NCI-H446 treated with DMSO at 0.1 percent for 48 hours (cell line): Measurements from ENCODE around the gene AFG1L.

Experiments
- DNase-seq: peaks from one replicate; lab custom pipeline; 2025; lab: John Stamatoyannopoulos, UW

The AFG1L gene

DNA sequence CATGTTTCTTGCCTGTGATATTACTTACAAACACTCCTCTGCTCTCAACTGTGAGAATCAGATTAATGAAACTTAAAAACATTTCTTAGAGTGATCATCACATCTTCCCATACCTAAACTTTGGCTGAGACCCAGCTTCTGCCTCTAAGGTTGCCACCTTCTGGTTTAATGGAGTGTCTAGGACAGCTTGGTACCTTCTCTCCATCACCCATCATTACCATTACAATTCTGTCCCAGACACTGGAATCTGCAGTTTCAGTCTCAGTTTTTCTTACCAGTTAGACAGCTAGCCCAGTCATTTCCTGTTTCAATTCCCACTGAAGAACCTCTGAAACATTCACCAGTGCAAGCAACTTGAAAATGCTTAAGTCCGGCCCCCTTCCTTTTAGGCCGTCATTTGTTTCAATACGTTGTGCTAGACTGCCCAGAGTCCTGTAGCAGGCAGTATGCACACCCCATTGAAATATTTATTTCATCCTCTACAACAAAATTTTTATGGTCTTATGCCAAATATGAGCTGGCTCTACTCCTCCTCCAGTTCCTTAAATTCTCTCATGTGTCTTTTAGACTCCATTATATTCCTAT, 158.8 kb downstream of the AFG1L start:
- no peak for DNase-seq

DNA sequence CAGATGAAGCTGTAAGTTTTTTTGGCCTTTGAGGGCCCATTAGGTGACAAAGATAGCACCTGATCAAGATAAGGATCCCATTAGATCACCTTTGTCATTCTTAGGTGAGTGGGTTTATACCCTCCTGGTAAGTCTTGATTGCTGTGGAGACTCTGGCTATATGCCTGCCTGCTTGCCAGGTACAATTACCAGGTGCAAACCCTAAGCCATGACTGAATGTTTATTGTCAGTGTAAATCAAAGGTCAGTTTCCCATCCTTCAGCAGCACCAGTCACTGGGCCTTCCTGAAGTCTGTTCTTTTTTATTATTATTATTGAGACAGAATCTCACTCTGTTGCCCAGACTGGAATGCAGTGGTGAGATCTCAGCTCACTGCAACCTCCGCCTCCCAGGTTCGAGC, 159.5 kb downstream of the AFG1L start:
- no peak for DNase-seq

DNA sequence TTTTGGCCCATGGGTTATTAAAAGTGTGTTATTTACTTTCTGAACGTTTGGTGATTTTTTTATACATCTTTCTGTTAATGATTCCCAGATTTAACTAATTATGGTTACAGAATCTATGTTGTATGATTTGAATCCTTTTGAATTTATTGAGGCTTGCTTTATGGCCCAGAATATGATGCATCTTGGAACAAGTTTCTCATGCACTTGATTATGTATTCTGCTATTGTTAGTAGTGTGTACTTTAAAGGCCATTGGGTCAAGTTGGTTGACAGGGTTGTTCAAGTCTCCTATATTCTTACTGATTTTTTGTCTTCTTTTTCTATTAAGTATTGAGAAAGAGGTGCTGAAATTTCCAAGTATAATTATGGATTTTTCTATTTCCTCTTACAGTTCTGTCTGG, 160.8 kb downstream of the AFG1L start:
- no peak for DNase-seq

DNA sequence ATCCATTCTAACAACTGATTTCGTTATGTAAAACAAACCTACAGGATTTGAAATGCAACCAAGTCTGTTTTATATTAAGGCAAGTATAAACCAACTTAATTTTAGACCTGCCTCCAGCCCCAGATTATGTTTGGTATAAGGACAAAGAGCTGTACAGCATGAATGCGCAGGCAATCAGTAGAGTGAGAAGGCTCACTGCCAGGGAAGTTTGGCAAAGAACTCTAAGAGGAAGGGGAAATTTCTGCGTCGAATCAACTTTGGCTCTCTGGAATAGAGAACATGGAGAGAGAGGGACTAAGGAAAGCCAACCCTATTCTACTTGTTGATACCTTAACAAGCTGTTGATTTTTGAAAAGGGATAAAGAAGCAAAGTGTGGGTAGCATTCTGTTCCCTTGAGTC, 168.9 kb downstream of the AFG1L start:
- peak; percentile 15 for DNase-seq

DNA sequence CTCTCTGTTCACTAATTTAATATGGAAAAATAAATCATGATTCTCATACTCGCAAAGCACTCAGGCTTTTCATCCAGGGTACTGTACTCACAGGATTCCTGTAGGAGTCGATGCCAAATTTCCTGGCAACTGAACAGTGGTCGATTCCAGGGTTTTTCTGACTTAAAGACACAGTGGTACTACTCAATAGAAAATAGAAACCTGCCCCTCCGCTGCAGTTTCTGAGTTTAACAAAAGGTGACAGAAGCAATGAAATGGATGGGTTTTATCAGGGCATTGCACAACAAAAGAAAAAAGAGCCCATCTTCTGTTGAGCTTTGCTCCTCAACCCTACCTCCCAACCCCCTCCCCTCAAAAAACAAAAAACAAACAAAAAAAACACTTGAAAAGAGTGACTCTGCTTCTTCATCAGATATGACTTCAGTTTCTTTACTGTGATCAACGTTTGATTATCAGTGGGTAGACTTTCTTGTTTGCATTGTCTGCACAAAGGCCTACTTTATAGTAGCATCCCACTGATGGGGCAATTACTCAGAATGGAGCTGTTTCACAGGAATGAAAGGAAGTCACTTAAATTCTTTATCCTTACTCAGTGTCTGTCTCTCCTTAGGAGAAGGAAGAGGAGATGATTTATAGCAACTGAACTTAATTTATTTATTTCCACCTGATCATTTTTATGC, 169.7 kb downstream of the AFG1L start:
- peak; percentile 1 for DNase-seq

DNA sequence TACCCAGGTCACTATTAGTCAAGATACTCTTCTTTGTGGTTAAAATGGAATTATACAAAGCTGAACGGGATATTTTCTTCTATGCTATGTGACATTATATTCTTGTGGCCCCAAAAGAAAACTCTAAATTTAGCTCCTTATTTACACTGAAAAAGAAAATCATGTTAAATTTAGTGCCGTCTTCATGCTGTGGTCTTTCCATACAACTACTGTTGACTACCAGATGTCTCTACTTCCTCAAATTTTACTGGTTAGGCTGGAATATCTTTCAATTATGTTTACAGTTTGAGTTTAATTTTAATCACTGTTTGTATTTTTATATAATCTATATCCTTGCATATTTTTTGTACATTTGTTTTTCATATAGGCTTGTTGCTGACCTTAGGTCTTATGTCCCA, 170.2 kb downstream of the AFG1L start:
- DNase-seq, result no peak

DNA sequence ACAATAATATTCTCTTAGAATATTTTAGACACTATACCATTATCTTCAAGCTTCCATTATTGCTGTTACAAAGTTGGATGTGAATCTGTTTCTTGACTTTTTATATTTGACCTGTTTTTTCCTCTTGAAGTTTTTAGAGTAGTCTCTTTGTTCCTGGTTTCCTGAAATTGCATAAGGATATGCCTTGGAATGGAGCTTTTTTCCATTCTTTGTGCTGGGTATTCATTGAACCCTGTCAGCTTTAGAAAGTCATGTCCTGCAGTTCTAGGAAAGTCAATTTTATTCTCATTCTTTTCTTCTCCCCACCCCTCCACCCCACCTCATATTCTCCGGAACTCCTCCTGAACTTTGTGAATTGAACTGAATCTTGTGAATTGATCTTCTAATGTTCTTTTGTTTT, 173.5 kb downstream of the AFG1L start:
- DNase-seq, result no peak

DNA sequence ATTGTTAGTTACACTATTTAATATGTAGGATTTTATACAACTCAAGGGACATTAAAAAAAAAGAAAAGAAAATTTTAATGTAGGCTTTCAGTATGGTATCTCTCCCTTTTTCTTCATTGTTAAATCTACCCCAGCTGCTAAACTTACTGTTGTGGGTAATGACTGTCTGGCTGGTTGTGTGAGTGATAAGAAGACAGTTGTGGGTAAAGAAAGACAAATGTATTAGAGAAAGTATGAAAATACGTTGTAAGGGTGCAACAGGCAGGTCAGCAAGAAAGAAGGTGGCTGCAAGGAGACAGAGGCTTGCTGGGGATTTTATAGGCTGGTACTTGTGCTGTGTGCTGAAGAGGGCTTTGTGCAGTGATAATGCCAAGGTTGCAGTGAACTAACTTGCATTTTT, 174.5 kb downstream of the AFG1L start:
- DNase-seq, result no peak

DNA sequence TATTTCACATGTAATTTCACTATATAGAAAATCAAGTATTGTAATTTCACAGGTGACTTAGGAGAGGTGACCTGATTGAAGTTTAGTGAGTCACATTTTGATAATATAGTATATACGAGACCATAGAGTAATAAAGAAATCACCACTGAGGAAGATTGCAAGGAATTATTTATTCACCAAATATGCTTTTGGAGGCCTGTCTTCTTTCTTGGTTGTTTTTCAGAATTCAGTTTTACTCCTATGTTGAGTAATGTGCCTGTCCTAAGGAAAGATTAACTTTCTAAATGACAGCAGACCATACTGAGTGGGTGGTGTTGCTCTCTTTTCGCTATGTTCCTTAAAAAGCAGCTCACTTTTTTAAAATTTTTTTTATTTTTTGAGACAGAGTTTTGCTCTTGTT, 178.3 kb downstream of the AFG1L start:
- no peak for DNase-seq

DNA sequence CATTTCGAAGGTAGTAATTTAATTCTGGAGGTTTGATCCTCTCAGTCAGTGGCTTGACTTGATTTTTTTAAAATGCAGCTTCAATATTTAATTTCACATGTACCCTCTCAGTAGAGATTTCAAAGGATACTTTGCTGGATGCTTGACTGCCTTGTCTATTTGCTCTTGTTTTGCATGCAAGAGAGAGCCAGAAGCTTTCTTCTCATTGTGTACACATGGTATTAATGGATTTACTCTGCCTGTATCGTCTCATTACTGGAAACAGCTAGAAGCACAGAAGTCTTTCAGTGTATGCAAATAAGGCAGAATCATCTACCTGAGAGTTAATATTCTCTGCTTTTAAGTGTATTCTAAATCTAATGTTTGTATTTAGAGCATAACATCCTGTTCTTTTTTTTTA, 181.5 kb downstream of the AFG1L start:
- DNase-seq, result no peak

DNA sequence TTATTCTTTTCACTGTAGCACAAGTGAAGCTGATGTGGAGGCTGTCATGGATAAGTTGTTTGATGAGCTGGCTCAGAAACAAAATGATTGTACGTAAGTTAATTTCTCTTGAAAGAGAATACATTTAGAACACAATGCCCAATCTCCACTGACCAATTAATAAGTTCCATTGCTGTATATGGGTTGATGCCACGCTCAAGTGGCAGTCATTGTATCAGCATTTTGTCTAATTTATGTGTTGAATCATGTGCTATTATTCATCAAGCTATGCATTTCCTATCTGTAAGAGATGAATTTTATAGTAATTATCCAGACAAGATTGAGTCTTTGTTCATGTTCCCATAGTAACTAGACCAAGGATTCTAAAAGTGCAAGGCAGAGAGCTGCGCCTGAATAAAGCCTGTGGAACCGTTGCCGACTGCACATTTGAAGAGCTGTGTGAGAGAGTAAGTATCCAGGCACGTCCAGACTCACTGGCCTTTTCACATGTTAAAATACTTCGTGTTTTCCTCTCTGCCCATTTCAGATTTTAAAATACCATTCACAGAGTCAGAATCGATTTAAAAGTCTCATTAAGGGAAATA, 182.1 kb downstream of the AFG1L start:
- DNase-seq, result no peak

DNA sequence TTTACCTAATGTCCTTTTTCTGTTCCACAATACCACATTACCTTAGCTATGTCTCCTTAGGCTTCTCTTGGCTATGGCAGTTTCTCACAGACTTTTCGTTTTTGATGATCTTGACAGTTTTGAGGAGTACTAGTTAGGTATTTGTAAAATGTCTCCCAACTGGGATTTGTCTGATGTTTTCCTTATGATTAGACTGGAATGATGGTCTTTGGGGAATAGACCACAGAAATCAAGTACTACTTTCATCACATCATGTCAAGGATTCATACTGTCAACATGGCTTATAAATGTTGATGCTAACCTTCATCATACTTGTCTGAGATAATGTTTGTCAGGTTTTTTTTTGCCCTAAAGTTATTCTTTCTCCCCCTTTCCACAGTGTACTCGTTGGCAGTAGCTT, 187.7 kb downstream of the AFG1L start:
- no peak for DNase-seq

DNA sequence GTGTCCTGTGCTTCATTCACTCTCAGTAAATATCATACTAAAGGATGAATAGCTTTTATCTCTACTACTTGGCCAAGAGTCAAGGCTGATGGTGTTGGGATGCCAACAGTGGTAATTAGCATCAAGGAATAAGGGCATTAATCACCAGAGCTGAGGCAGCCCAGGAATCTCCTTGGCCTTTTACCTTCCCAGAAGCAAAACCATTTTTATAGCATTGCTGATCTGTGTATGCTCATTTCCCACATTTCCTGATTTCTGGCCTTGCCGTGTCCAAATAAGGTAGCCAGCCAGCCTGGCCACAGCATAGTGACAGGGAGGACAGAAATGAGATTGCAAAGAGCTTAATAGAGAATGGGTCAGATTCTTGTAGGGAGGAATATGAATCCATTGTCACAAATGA, 189.2 kb downstream of the AFG1L start:
- no peak for DNase-seq

DNA sequence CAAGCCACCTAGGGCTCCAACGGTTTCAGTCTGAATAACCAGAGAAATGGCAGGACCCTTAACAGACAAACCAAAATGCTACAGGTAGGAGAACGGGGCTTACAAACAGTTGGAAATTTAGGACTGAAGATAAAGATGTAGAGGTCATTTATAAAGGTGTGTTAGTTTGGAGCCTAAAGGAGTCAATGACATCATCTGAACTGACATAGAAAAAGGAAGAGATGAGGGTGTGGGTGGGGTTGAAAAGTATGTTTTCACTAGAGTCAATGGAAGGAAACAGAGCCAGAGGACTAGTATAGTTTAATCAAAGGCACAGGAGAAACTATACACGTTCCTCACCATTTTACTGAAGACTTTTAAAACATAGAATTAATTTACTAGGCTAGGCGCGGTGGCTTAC, 194.8 kb downstream of the AFG1L start:
- DNase-seq, result no peak

DNA sequence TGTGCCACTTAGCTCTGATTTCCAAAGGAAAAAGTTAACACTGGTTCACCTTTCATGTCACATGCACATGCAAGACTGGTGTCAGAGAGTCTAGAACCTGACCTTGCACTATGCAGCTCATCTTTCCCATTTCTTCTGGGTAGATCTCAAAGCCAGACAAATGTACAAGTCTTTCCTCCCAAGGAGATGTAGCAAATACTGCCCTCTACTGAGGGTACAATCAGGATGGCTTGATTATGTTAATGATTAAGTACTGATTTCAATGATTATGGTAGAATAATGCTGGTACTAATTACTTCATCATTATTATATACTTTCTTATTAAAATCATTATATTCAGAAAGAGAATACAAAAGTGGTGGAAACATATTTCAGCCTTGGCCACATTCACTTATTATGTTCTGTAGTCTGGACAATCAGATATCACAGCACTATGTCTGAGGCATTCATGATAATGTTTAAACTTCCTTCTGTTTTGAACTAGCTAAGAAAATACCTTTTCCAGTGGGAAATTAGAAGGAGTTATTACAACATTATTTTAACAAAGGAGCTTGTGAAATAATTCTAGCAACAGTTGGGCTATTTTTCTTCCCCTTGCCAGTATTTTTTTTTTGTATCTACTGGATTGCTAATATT, 197.4 kb downstream of the AFG1L start:
- no peak for DNase-seq

DNA sequence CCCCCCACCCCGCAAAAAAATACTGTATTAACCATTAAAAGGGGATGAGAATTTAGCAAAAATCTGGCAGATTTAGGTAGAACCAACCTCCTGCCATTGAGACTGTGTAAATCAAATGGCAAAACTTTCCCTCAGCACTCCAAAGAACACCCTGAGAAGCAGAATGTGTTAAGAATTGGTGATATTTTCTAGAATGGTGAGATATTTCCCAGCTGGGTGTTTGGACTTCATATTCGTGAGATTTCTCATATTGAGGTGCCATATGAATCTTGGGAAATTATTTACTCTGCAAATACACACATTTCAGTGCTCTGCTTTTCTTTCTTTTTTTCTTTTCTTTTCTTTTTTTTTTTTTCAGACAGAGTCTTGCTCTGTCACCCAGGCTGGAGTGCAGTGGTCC, 199.6 kb downstream of the AFG1L start:
- no peak for DNase-seq

DNA sequence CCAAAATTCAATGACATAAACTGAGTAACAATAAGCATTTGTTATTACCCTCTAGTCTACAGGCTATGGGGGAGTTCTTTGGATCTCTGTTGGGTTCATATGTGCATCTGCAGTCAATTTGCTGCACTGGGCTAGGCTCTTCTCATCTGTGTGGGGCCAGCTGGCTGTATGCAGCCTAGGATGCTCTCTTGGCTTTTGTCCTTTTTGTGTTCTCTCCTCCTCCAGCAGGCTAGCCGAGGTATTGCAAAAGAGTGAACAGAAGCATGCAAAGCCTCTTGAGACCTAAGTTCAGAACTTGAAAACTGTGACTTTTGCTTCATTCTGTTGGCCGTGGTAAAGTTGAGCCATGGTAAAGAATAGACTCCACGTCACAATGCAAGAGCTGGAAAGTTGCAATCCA, 203.0 kb downstream of the AFG1L start:
- DNase-seq, result no peak

DNA sequence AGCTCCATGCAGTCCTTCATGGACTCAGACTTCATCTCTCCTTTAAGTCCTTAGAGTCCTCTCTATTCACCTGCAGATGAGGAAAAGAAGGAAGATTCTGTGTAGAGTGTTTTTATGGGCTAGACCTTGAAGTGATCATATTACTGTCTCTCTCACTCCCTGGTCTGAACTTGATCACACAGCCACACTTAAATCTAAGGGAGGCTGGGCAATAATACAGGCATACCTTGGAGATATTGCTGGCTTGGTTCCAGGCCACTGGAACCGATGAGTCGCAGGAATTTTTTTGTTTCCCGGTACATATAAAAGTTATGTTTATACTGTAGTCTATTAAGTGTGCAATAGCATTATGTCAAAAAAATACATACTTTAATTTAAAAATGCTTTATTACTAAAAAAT, 206.7 kb downstream of the AFG1L start:
- no peak for DNase-seq

DNA sequence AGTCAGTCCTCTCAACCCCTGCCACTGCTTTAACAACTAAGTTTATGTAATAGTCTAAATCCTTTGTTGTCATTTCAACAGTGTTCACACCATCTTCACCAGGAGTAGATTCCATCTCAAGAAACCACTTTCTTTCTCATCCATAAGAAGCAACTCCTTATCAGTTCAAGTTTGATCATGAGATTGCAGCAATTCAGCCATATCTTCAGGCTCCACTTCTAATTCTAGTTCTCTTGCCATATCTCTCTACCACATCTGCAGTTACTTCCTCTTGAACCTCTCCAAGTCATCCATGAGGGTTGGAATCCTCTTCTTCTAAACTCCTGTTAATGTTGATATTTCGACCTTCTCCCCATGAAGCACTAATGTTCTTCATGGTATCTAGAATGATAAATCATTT, 208.0 kb downstream of the AFG1L start:
- DNase-seq, result no peak

DNA sequence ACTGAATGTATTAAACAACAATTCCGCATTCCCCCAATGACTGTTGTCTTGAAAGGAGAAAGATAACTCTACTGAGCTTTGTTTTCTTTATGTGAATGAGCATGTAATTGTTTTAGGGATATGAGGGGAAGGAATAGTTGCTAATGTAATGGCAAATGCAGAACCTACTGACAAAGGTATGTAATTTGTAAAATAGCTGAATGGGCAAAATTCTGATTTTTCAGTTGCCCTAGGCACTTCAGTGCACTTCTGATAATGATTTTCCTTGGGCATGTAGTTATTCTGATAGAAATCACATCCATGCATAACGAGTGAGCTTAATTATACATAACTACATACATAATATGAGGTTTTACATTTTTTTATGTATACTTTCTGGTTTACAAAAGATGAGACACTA, 212.5 kb downstream of the AFG1L start:
- DNase-seq, result no peak

DNA sequence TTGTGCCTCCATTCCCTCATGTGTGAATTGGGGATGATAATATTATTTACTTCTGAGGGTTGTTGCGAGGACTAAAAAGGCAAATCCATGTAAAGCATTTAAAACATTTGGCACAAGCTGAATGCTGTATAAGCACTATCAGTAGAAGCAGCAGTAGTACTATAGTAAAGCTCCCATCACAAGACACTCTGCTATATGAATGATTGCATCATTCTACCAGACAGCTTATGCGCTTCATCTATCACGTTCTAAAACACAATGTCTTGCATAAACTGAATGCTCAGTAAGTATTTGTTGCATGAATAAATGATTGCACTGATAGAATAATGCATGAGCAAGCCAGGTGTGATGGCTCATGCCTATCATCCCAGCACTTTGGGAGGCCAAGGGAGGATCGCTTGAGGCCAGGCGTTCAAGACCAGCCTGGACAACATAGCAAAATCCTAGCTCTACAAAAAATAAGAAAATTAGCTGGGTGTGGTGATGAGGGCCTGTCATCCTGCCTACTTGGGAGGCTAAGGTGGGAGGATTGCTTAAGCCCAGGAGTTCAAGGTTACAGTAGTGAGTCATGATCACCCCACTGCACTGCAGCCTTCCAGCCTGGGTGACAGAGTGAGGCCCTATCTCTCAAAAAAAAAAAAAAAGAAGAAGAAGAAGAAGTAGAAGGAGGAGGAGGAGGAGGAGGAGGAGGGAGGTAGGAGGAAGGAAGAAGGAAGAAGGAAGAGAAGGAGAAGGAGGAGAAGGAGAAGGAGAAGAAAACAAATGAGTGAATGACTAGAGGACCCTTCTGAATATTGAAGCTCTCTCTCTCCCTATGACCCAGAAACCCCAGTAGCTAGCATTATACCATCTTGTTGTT, 215.8 kb downstream of the AFG1L start:
- DNase-seq, result no peak
